Measurements from ENCODE around the gene BCKDHA. TPM values are rescaled to one million over a fixed set of nuclear protein-coding genes. Genes with fewer than 3 reads are reported as not detected.

Gene BCKDHA
- total RNA-seq (2014; rRNA removed; shearing (Covaris generic)), result 59.3 and 64.2 TPM in 2 replicates

DNA sequence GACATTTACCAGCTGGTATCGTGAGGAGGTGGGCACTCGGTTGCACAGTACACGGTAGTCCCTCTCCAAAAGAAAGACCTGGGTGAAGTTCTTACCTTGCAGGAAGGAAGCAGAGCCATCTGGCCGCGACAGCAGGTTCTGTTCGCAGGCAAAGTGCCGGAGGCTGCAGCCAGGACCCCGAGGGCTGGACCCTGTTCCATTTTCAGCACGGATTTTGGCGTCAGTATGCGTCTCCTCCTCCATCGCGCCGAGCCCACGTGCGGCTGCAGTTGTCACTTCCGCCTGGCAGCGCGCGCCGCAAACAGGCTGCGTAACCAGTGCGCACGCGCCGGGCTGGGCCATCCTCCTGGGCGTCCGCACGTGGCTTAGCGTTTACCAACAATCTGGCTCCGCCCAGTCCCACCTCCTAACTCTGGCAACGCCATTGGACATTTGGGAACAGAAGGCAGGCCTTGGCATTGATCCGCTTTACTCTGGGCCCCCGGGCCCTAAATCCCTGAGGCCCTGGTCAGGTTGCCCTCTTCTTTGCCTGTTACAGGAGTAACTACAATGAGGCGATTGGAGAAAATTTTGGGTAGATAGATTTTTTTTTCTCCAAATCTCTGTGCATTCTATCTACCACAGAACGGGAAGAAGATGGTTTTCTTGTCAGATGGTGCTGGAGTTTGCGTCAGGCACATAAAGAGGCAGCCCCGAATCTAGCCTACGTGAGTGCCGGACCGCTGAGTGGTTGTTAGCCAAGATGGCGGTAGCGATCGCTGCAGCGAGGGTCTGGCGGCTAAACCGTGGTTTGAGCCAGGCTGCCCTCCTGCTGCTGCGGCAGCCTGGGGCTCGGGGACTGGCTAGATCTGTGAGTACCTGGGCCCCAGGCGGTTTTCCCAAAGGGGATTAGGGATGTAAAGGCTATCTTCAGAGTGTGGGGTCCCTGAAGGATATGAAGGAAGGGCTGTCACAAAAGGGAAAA is at the start of gene BCKDHA, which contains the start of gene EXOSC5:
Gene BCKDHA (plus strand): TSS at position 733 of the 964 bp plus-strand sequence. CDS start 10 bp downstream, at position 743.
Gene EXOSC5 (minus strand): TSS at position 274 of the 964 bp plus-strand sequence. CDS start 31 bp downstream, at position 243.
- Histone ChIP-seq H3K4me3 (peak within 1 kb of the TSS; percentile 92), H3K27ac (peak within 1 kb of the TSS; percentile 97), H3K9me3 (replicated peaks) (no peaks in the 10 kb centered on the region), H3K27me3 (no peaks in the 10 kb centered on the region), H3K36me3 (0 out of 2 replicates have a peak, but pooled peaks cover 5% of the 10 kb centered on the region), H3K4me1 (peaks cover 7% of the 10 kb centered on the region; the same call in 1 of the 2 replicates)
- peak; percentile 100 for DNase-seq

DNA sequence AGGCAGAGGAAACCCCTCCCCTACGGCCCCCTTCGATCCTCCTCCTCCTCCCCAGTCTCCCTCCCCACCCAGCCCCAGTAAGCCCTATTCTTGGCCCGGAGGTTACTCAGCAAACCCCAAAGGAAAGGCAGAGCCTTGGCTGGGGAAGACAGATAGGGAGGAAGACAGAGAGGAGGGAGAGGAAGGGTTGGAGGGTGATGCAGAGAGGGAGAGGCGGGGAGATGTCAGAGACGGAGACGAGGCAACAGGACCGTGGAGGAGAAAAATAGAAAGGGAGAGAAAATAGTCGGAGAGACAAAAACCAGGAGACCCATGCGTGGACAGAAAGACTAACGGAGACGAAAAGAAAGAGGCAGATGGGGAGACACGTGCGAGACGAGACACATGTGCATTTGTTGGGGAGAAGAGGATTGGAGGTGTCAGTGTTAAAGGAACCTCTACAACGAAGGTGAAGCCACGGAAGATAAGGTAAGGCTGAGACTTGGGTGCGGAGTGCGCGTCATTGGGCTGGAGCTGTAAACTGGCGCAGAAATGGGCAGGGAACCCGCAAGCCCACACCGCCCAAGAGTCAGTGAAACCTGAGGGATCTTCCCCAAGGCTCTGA is 46.8 kb upstream of the BCKDHA start:
- H3K4me3 ChIP-seq, result no peak overlapping the region
- DNase-seq, result no peak
- H3K27ac ChIP-seq, result no peak overlapping the region
- H3K36me3 ChIP-seq, result peaks cover 21% of the 10 kb centered on the region
- no peaks in the 10 kb centered on the region; the same call in 1 of the 2 replicates for H3K4me1 ChIP-seq
- H3K9me3 ChIP-seq (replicated peaks), result no peaks in the 10 kb centered on the region
- no peaks in the 10 kb centered on the region for H3K27me3 ChIP-seq

DNA sequence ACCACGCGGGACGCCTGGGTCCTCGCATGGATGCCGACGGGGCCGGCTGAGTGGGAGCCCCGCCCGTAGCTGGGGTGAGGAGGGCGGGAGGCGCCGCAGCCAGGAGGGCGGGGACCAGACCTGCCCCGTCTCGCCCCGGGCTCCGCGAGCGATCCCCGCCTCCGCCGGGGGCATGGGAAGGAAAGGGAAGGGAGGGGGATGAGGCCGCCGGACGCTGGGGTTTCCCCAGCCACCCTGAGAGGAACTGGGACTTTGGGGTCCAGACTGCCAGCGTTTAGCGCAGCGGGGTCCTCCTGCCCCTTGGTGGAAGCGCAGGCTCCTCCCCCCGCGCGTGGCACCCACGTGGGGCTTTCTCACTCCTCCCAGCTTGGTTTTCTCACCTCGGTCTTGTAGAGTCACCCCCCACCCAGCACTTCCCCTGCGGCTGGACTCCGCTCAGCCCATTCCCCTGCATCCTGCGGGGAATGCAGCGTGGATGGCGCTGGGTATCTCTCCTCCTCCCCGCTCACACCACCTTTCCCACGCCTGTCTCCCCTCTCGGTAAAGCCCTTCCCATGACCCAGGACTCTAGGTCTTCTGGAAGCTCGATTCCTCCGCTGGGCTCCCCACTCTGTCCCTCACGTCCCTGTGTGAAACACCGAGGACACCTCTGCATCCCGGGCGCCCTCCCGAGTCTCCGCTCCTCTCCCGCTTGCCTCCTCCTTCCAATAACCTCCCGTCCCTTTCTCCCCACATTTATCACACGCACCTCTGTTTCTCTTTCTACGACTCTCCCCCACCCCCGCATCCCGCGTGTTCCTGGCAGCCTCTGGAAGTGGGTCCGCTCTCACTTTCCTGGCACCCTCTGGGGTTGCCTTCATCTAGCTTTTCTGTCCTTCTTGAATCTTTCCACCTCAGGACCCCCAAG is 46.0 kb upstream of the BCKDHA start:
- no peaks in the 10 kb centered on the region for H3K27me3 ChIP-seq
- H3K4me3 ChIP-seq, result peak overlapping the region; percentile 88
- H3K36me3 ChIP-seq, result peaks cover 19% of the 10 kb centered on the region
- no peaks in the 10 kb centered on the region for H3K9me3 ChIP-seq (replicated peaks)
- no peaks in the 10 kb centered on the region; the same call in 1 of the 2 replicates for H3K4me1 ChIP-seq
- H3K27ac ChIP-seq, result no peak overlapping the region
- no peak for DNase-seq

DNA sequence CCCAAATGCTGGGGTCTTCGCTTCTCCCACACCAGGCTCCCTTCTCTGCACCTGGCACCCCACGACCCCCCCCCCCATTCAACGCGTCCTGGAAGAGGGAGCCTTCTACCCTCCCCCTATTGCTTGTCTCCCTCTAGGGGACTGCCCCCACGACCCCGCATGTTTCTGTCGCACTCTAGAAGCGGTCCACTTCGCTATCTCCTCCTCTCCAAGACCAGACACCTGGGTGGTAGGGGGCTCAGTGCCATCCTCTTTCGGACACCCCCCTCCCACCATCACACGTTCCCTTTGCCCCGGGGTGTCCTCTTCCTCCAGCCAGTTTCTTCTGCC is 45.4 kb upstream of the BCKDHA start:
- H3K9me3 ChIP-seq (replicated peaks), result no peaks in the 10 kb centered on the region
- H3K4me1 ChIP-seq, result no peaks in the 10 kb centered on the region; the same call in 1 of the 2 replicates
- DNase-seq, result no peak
- peak overlapping the region; percentile 88 for H3K4me3 ChIP-seq
- no peaks in the 10 kb centered on the region for H3K27me3 ChIP-seq
- H3K27ac ChIP-seq, result no peak overlapping the region
- H3K36me3 ChIP-seq, result peaks cover 13% of the 10 kb centered on the region

DNA sequence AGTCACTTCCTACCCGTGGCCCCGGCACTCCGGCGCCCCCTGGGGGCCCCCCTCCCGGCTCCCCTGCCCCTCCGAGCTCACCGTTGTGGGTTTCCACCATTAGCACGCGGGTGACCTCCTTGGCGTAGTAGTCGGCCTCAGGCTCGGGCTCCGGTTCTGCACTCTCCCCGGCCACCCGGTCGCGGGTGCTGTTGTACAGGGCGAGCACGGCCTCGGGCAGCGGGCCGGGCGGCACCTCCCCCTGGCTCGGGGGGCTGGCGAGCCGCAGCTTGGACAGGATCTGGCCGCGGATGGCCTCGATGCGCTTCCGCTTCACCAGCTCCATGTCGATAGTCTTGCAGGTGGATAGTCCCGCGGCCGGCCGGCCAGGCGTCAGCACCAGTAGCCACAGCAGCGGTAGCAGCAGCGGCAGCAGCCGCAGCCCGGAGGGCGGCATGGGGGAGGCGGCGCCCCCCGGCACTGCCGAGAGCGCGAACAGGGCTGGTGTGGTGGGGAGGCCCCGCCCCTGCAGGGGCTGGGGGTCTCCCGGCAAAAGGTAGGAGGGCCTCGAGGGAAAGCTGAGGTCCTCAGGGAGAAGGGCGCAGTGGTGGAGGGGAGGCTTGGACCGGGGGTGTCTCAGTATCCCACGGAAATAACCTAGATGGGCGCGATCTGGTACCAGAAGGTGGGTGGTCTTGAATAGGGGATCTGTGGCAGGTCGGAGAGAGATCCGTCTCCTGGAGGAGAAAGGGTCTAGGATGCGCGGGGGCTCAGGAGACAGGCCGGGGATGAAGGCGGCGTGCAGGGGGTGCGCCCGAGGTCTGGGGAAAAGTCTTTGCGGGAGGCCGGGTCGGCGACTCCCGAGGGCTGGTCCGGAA is 44.8 kb upstream of the BCKDHA start:
- H3K27ac ChIP-seq, result peak overlapping the region; percentile 13; the same call in 1 of the 2 replicates
- H3K4me3 ChIP-seq, result peak overlapping the region; percentile 88
- peak; percentile 79 to 80 for DNase-seq
- H3K36me3 ChIP-seq, result peaks cover 7% of the 10 kb centered on the region; the same call in 1 of the 2 replicates
- no peaks in the 10 kb centered on the region for H3K9me3 ChIP-seq (replicated peaks)
- no peaks in the 10 kb centered on the region for H3K27me3 ChIP-seq
- H3K4me1 ChIP-seq, result no peaks in the 10 kb centered on the region; the same call in 1 of the 2 replicates

DNA sequence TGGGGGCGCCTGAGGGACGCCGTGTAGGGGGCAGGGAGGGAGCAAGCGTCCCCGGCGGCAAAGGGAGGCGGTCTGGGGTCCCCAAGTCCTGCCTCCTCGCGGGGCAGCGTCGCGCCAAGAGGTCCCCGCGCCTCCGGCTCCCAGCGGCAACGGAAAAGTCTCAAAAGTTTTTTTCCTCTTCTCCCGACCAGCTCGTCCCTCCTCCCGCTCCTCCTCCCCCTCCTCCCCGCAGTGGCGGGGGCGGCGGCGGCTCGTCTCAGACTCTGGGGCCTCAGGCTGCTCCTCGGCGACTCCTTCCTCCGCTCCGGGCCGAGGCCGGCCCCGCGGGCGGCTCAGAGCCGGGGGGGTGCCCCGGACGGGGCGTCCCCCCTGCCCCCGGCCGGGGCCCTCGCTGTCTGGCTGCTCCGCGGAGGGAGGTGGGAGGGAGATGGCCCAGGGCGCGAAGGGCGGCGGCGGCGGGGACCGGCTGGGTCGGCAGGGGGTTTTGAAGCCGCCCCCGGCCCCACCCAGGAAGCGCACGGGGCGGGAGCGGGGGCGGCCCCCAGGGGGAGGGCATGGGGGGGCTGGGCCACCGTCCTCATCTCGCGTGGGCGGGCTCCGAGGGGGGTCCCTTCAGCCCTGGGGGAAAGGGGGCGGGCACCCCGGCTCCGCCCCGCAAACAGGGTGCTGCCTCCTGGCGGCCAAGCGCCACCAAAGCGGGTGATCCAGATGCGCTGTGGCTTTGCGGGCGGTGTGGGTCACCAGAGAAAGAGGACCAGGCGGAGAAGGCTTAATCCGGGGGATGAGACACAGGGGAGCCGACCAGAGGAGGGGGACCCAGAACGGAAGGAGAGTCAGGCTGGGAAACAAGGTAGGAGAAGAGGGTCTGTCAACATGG is 43.9 kb upstream of the BCKDHA start, which contains the start of gene TGFB1:
Gene TGFB1 (minus strand): TSS at position 457 of the 877 bp plus-strand sequence. CDS start 878 bp downstream, outside the sequence.
- H3K36me3 ChIP-seq, result 0 out of 2 replicates have a peak, but pooled peaks cover 4% of the 10 kb centered on the region
- no peaks in the 10 kb centered on the region for H3K27me3 ChIP-seq
- H3K27ac ChIP-seq, result peak within 1 kb of the TSS; percentile 13; the same call in 1 of the 2 replicates
- H3K4me3 ChIP-seq, result peak within 1 kb of the TSS; percentile 88
- no peaks in the 10 kb centered on the region; the same call in 1 of the 2 replicates for H3K4me1 ChIP-seq
- no peaks in the 10 kb centered on the region for H3K9me3 ChIP-seq (replicated peaks)
- peak; percentile 90 to 92 for DNase-seq

DNA sequence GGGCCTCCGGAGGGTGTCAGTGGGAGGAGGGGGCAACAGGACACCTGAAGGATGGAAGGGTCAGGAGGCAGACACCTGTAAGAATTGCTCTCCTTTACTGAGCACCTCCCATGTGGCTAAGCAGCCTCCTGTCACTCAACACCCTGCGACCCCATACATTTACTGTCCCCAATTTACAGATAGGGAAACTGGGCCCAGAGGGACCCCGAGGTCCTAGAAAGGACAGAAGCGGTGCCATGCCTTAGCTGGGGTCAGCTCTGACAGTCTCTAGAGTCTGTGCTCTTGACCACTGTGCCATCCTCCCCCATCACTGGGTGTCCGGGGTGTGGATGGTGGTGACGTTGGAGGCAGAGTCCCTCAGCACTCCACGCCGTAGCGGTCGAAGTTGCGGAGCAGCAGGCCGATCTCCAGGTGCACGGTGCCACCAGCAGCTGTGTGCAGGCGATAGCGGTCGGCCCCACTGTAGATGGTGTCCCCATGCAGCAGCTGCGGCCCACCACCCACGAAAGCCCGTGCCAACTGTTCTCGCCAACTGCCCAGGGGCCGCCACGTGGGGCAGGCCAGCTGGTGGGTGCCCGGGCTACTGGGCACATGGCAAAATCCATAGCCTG is 43.2 kb upstream of the BCKDHA start:
- H3K27ac ChIP-seq, result no peak overlapping the region
- no peaks in the 10 kb centered on the region for H3K9me3 ChIP-seq (replicated peaks)
- DNase-seq, result no peak
- H3K4me3 ChIP-seq, result peak overlapping the region; percentile 88
- no peaks in the 10 kb centered on the region for H3K27me3 ChIP-seq
- no peaks in the 10 kb centered on the region; the same call in 1 of the 2 replicates for H3K4me1 ChIP-seq
- H3K36me3 ChIP-seq, result 0 out of 2 replicates have a peak, but pooled peaks cover under 1% of the 10 kb centered on the region

DNA sequence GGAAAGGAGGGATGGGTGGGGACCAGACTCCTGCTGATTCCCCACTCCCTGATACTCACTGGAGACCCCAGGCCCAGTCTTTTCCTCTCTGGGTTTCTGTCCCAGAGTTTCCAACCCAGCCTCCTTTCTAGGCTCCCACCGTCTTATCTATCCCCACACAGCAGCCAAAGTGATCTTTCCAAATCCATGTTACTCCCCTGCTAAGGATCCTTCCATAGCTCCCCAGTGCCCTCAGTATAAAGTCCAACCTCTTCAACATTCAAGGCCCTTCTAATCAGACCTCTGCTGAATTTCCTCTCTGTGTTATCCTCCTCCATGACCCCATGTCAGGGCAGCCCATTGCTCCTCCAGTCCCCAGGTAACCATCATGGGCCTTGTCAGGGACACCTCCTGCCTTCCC is 42.6 kb upstream of the BCKDHA start:
- H3K36me3 ChIP-seq, result no peaks in the 10 kb centered on the region
- no peaks in the 10 kb centered on the region for H3K27me3 ChIP-seq
- no peak for DNase-seq
- no peaks in the 10 kb centered on the region for H3K9me3 ChIP-seq (replicated peaks)
- H3K4me3 ChIP-seq, result no peak overlapping the region
- H3K27ac ChIP-seq, result no peak overlapping the region
- H3K4me1 ChIP-seq, result no peaks in the 10 kb centered on the region; the same call in 1 of the 2 replicates

DNA sequence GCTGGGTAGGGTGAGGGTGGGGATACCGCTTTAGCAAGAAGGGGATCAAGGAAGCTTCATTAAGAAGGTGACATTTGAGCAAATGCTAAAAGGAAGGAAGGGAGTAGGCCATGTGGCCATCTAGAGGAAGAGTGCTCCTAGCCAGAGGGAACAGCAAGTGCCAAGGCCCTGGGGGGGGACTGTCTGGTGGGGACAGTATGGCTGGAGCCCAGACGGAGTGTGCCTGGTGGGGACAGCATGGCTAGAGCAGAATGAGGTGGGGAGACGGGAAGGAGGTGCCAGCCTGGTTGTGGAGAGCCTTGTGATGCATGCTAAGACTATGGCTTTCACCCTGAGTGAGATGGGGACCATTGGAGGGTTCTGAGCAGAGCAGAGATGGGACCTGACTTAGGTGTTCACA is 41.8 kb upstream of the BCKDHA start:
- no peak for DNase-seq
- H3K4me3 ChIP-seq, result no peak overlapping the region
- no peak overlapping the region for H3K27ac ChIP-seq

DNA sequence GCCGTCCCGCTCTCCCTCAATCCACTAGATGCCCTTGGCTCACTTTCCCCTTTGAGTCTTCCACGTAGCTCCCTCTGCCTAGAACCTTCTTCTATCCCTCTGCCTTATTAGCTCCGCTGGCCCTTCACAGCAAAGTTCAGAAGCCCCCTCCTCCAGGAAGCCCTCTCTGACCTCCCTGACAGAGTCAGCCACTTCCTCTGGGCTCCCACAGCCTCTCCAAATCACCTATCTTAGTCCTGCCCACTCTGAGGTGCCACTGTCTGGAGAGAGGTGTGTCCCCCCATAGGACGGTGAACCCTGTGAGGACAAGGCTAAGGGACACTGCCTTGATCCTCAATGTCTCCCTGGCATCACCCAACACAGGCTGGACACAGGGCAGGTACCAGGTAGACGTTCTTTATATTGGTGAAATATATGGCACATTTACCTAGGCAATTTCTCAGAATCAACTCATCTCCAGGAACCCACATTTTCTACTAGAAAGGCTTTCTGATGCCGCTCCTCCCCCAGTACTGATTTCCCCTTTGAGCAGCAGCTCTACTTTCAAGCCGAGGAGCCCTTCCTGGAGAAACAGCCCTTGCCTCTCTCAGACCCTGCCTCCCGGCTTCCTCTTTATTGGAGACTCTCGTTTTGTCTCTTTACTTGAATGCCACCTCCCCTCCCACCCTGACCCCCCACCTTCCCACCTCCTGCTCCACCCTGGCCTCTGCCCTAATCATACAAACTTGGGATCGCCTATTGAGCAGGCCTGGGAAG is 40.5 kb upstream of the BCKDHA start:
- DNase-seq, result no peak
- Histone ChIP-seq H3K27me3 (no peaks in the 10 kb centered on the region), H3K9me3 (replicated peaks) (no peaks in the 10 kb centered on the region), H3K4me3 (no peak overlapping the region), H3K4me1 (no peaks in the 10 kb centered on the region; the same call in 1 of the 2 replicates), H3K36me3 (no peaks in the 10 kb centered on the region), H3K27ac (no peak overlapping the region)

More for the DNA sequence above, 41.8 kb upstream of the BCKDHA start:
- H3K27me3 ChIP-seq, result no peaks in the 10 kb centered on the region
- H3K36me3 ChIP-seq, result no peaks in the 10 kb centered on the region
- H3K9me3 ChIP-seq (replicated peaks), result no peaks in the 10 kb centered on the region
- H3K4me1 ChIP-seq, result no peaks in the 10 kb centered on the region; the same call in 1 of the 2 replicates

DNA sequence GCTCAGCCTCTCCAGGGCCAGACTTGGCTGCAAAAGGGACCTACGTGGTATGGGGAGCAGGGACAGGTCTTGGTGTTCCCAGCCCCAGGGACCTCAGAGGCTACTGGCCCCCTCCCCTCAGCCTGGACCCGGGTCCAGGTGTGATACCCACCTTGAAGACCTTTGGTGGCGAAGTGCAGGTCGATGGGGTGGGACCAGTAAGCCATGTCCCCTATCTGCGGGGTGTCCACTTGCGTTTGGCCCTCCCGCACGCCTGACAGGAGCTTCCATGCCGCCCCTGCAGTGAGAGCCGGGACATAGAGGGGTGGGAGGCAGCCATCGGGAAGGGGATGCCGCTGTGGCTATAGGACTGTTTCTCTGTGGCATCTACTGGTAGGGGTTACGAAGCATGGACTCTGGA is 39.9 kb upstream of the BCKDHA start:
- Histone ChIP-seq H3K36me3 (no peaks in the 10 kb centered on the region), H3K27me3 (no peaks in the 10 kb centered on the region)

More for the DNA sequence above, 39.9 kb upstream of the BCKDHA start:
- no peak for DNase-seq
- Histone ChIP-seq H3K9me3 (replicated peaks) (no peaks in the 10 kb centered on the region), H3K4me1 (no peaks in the 10 kb centered on the region; the same call in 1 of the 2 replicates), H3K4me3 (no peak overlapping the region), H3K27ac (no peak overlapping the region)

All from SJCRH30 (cell line).